HG03045 (cell line): ENCODE measurements around the gene ADAMTSL1.

ENCODE experiments used
- ATAC-seq: cut with Tn5 transposase; IDR thresholded peaks from one replicate; pipeline ENCODE4 v1.9.1; 2021; ENCODE audit warnings: mild to moderate bottlenecking, moderate library complexity; ENCODE audit not compliant: unreplicated experiment

ADAMTSL1 gene

DNA sequence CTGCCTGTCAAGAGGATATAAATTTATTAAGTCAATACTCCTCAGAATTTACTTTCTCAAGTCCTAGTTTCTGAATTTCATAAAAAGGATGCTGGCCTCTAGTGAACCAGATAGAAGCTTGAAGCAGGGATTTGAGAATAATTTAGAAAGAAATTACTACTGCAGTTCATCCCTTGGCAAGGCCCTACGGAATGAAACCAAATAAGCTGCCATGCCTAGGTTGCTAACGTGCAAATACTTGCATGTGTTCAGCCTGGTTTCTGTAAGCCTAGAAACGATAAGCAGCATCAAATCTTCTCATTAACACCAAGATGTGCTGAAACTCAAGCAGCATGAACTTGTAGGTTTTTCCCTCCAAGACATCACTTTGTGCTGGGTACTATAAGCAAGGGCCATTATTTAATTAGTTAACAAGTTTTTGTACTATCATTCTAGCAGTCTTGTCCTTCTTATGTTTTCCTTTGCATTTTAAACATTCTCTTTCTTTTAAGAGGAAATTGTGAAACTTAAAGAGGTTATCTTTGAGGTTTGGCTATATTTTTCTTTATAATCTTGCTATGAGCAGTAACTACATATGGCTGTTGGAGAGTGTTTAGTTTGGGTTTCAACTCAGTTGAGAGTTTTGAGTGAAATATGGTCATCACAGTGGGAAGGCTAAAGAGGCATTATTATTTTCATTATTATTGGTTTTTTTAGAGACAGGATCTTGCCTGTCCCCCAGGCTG lies 71.8 kb downstream of the ADAMTSL1 start:
- no peak for ATAC-seq

DNA sequence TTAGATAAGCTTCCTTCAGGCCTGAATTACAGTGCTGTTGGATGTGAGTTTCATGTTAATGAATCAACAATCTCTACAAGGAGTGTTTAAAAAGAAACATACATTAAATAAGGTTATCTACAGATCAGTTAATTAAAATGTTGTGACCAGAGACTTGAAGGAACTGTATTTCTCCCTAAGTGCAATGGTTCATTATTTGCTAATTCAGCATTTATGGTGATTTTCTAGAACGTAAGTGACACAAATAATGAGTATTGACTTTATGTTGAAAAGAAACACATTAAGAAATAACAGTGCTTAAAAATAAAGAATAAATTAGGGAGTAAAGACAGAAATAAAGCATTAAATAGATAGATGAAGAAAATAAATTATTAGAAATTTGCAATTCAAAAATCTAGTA lies 74.5 kb downstream of the ADAMTSL1 start:
- no peak for ATAC-seq

DNA sequence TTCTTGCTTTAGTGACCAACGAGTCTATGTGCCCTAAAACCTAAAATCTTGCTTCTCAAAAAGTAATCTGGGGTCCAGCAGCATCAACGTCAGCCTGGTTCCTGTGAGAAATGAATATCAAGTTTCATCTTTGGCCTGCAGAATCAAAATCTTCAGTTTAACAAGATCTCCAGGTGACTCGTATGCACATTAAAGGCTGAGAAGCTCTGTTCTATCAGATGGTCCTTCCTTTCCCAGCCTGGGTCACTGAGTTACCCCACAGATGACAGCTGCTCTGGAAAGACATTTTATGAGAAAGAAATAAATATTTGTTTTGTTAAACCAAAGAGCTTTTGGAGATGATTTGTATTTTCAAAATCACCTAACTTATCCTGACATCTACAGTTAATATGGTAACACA lies 75.8 kb downstream of the ADAMTSL1 start:
- no peak for ATAC-seq

DNA sequence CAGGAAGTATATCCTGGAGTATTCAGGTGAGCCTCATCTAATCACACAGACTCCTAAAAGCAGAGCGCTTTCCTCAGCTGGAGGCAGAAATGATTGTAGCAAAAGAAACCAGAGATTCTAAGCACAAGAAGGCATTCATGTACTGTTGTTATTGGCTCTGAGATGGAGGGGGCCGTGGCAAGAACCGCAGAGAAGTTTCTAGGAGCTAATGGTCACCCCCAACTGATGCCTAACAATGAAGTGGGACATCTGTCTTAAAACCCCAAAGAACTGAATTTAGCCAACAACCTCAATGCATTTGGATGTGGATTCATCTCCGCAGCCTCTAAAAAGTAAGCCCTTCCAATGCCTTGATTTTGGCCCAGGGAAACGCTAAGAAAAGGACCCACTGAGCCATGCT lies 76.3 kb downstream of the ADAMTSL1 start:
- ATAC-seq: no peak

DNA sequence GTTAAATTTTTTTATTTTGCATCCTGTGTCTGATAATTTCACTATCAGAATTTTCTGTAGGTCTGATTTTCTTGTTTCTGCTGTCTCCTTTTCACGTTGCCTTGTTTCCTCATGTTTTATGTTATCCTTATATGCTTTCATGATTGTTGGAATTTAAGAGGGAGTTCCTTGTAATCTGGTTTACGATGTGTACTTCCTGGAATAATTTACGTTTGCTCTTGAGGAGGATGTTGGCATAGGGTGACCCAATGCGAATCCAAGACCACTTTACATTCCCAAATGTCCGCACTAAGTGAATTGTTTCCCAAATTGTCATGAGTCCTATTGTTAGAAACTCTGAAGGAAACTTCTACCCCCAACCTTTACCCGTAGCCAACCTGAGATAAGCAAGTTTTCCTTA lies 80.3 kb downstream of the ADAMTSL1 start:
- ATAC-seq: no peak

DNA sequence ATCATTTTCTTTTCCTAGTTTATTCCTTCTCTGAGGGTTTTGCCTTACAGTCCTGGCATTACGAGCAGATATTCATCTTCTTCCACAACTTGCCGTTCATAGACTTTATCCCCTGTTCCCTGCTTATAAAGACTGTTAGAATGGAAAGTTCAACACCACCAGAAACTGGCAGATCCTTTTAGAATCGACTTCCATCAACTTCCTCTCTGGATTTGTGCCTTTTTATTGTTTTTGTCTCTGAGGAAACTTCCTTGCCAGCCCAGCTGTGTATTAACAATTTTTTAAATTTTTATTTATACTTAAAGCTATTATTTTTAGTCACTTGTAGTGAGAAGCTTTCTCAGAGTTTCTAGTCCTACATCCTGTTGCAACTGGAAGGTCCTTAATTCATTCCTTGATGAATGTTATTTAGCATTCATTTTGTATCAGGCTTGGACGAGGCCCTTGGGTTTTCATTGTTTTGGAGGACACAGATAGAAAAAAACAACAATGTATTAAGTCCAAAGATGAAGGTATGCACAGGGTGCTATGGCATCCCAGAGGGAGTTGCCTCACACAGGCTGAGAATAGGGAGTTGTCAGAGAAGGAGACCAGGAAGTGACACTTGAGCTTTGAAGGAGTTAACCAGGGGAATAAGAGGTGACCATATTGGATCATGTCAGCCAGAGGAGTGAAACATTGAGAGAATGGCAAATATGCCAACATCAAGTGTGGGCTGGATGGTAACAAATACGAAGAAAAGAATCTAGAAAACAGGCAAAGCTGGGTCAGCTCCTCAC lies 81.3 kb downstream of the ADAMTSL1 start:
- ATAC-seq: no peak

DNA sequence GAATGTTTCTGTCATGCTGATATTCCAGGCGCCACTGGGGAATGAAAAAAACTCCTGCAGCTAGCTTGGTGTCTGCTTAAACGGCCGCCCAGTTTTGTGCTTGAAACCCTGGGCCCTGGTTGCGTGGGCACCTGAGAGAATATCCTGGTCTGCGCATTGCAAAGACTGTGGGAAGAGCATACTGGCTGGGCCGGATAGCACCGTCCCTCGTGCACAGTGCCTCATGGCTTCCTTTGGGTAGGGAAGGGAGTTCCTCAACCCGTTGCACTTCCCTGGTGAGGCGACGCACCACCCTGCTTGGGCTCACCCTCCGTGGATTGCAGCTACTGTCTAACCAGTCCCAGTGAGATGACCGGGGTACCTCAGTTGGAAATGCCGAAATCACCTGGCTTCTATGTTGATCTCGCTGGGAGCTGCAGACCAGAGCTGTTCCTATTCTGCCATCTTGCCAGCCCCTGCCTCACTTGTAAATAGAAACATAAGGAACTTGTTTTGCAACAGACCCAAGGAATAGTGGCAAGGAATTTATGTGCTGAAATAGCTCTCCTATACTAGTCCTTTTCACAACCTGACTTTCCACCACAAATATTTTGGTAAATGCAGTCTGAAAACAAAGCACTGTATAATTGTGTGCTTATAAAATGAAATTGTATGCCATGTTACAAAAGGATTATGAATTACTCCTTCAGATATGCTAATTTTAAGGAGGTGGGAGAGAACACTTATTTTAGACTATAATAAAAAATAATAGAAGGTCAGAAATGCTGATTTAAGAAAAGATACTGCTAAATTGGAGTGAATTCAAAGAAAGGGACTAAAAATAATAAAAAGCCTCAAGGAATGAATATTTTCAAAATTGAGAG lies 90.3 kb downstream of the ADAMTSL1 start:
- ATAC-seq: no peak

DNA sequence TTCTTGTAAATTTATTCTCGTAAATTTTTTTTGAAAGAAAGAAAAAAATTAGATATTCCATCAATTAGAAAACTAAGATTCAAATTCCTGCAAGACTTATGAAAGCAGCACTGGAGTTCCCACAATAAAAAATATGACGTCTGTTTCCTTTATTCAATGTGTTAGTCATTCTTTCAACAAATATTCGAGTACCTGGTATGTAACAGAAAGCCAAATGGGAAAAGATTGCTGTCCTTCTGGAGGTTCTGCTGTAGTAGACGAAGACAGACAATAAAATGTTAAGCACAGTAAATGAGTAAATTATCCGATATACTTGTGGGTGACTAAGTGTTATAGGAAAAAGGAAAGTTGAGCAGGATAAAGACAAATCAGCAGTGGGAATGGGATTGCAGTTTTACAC lies 92.2 kb downstream of the ADAMTSL1 start:
- no peak for ATAC-seq

DNA sequence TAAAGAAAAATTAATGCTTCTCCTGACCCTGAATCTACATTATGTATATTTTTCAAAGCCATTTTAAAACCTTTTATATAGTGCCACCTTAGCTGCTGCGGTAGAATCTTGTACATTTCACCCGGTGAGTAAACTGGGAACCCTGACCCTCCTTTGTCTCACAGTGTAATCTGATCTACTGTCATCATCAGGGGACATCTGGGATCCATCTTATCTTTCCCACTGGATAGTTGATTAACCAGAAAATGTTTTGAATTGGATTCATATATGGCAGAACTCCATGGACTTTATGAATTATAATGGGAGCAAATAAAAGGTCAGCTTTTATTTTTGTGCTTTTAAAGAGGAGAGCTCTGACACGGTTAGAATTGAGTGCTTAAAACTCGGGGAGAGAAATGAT lies 95.0 kb downstream of the ADAMTSL1 start:
- no peak for ATAC-seq

DNA sequence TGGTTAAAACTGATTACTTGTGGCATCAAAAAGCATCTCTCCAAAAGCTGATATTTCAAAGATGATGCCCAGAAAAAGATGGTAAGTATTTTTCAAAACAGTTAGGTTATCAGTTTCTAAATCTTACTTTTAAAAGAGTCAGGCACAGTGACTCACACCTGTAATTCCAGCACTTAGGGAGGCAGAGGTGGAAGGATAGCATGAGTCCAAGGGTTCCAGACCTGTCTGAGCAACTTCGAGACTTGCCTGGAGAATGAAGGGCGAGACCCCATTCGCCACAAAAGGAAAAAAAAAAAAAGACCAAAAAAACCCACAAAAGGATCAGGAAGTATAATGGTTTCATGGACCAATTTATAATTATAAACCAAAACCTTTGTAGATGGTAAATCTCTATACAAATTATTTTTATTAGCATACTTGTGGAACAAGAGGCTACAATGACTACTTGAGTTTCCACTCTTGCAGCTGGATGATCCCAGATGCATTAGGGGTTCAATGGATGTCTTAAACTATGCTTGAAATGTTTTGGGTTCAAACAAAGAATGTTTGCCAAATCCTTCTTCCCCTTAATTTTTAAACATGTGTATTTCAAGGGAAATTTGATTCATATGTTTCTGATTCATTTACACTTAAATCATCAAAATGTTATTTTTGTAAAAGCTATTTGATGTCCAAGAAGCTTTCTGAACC lies 96.1 kb downstream of the ADAMTSL1 start:
- no peak for ATAC-seq

DNA sequence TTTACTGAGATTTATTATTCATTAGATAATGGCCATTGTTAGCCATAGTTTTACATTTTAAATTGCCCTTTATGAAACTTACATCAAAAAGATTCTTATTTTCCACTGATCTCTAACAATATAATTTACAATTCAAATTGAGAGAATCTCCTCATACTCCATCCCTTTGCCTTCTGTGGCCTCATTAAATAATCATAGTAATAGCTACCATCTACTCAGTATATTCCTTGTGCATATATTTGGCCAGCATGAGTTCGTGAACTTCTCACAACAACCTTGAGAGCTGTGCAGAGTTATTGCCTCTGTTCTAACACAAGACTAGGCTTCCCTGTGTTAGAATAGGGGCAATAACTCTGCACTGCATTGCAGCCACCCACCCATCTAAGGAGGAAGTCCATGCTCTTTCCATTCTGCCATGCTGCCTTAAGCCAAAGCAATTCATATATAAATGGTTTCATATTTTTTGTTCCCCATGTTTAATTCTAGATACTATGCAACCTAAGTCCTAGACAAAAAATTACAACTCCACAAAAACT lies 99.1 kb downstream of the ADAMTSL1 start:
- ATAC-seq: no peak

DNA sequence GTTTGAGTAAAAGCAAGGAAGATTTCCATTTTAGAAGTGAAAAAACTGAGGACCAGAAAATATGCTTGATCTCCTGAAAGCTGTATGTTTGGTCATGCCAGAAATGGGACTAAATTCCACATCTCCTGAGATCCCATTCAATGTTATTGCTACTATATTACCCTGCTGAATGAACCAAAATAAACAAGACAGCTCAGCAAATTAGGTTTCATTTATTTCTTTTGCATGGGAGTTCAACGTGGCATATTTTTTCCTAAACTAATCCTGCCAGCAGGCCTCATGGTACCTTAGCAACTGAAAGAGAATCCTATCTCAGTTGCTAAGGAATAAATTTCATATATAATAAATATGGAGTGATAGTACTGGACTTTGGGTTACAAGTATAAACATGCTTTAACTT lies 101.7 kb downstream of the ADAMTSL1 start:
- no peak for ATAC-seq

DNA sequence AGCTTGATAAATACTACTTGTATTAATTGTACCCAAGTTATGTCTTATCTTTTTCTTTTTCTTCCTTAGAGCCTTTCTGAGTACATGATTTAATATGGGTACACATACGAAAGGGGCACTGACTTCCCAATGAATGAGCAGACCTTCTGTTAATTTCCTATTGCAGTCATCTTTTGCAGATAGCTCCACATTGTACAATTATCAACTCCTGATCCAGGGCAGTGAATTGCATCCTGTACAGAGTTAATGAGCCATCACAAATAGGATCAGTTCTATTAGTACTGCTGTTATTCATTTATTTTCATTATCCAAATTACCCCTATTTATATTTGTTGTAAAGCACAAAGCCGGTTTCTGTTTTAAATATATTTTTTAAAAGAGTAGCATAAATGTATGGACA lies 105.6 kb downstream of the ADAMTSL1 start:
- ATAC-seq: no peak

DNA sequence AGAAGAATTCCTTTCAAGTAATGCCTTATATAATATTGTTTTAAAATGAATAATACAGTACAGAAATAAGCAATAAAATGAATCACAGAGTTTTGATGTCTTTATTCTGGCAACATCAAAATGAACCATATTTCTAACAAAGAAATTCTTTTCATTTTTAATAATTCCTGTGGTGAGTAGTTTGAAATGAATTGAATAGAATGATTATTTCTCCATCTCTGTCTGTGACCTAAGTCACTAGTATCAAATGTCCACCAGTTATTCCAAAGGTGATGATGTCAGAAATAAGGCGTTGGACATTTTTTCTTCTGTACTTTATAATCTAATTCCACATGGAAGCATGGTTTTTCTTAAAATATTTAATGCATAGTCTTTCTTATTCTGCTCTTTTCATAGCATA lies 106.2 kb downstream of the ADAMTSL1 start:
- ATAC-seq: no peak

DNA sequence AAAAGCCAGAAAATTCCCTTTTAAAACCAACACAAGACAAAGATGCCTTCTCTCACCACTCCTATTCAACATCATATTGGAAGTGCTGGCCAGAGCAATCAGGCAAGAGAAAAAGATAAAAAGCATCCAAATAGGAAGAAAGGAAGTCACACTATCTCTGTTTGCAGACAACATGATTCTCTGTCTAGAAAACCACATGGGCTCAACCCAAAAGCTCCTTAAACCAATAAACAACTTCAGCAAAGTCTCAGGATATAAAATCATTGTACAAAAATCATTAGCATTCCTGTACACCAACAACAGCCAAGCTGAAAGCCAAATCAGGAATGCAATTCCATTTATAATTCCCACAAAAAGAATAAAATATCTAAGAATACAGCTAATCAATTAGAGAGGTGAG lies 112.0 kb downstream of the ADAMTSL1 start:
- no peak for ATAC-seq

DNA sequence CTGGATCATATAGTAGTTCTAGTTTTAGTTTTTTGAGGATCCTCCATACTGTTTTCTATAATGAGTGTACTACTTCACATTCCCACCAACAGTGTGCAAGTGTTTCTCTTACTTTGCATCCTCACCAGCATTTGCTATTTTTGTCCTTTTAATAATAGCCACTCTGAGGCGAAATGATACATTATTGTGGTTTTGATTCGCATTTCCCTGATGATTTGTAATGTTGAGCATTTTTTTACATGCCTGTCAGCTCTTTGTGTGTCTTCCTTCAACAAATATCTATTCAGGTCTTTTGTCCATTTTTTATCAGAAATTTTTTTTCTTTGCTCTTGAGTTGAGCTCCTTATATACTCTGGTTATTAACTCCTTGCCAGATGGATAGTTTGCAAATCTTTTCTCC lies 114.0 kb downstream of the ADAMTSL1 start:
- ATAC-seq: no peak

DNA sequence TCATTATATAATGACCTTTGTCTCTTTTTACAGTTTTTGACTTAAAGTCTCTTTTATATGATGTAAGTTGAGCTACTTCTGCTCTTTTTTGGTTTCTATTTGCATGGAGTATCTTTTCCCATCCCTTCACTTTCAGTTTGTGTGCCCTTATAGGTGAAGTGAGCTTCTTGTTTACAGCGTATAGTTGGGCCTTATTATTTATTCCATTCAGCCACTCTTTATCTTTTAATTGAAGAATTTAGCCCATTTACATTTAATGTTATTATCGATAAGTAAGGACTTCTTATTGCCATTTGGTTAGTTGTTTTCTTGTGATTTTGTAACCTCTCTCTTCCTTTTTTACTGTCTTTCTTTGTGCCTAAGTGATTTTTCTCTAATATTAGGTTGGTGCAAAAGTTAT lies 117.3 kb downstream of the ADAMTSL1 start:
- no peak for ATAC-seq

DNA sequence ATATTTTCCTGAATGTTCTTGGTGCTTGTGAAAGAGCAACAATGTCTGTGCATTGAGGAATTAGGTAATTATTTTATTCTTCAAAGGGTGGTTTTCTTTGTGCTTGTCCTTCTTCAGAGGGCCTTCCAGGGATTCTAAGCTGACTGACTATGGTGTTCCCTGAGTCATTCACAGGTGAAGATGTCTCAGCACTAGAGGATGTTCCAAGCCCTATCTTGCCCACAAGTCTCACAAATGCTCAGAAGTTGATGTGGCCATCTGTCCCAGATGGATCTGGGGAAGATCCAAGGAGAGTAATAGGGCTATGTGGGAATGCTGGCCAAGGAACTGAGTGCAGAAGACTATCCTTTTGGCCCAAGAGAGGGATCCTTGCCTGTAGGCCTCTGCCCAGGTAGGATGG lies 120.9 kb downstream of the ADAMTSL1 start:
- no peak for ATAC-seq

DNA sequence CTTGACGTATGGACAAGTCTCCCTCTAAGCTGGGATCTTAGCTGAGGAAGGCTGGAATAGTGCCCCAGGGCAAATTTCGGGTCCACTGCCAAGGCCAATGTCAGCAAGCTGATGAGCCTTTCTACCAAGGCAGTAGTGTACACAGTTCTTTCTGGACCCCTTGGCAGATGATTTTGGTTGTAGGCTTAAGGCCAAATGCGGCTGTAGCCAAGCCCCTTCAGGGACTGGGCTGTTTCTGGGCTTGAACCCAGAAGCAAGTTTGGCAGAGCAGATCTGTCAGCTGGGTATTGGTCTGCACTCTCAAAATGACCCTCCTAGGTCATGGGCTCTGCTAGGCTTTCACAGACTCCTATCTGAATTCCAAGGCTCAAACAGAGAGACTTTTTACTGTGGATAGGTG lies 121.6 kb downstream of the ADAMTSL1 start:
- no peak for ATAC-seq

DNA sequence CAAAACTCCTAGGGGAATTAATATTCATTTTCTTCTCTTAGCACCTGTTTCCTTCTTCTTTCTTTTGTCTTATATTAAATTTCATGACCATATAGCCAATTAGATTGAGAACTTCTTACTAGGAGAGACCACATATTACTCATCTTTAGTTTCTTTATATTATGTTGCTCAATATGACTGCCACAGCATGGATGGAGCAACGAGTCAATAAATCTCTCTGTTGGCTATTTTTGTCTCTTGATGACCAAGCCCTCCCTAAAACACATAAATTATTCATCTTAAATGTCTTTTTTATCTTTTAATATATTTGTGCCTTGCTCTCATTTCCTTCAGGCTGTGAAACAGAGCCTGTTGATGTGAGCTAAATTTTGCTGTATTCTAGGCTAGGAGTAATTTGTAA lies 123.0 kb downstream of the ADAMTSL1 start:
- ATAC-seq: no peak

DNA sequence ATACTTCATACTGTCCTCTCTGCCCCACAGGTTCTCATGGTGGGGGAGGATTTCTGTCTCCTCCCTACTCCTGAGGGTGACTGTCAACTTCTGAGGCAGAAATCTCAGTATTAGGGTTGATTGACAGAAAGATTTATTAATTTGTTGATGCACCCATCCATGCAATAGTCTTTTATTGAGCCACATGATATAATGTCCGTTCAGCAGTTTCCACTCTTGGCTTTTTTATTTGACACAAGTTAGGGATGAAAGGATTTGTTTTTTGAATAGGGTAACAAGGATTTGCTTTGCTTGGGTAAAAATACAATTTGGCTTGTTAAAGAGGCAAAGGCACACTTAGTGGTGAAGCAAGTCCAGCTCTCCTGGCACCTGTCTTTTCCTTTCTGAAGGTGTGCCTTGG lies 125.0 kb downstream of the ADAMTSL1 start:
- ATAC-seq: no peak
